ENCODE data around the gene HOXB13.

GRCh38 chr17:48690655-48691054, 37.9 kb downstream of the HOXB13 start:
- TF ChIP-seq ELK1 (IDR thresholded peaks at IDR 0.05; ENCODE audit: borderline replicate concordance, low read depth, low read length) (no peak), POLR2A (IDR thresholded peaks at IDR 0.05; ENCODE audit: low read depth, low read length) (no peak), CTCF (conservative IDR thresholded peaks at IDR 0.05; ENCODE audit: low read depth, low read length) (no peak), CHD1 (IDR thresholded peaks at IDR 0.05; ENCODE audit: low read depth, low read length) (no peak), CEBPB (IDR thresholded peaks at IDR 0.05; ENCODE audit: low read depth, low read length) (no peak), RAD21 (IDR thresholded peaks at IDR 0.05; ENCODE audit: low read length) (no peak), SMC3 (IDR thresholded peaks at IDR 0.05; ENCODE audit: low read depth, low read length) (no peak), BHLHE40 (IDR thresholded peaks at IDR 0.05; ENCODE audit: low read depth, low read length) (no peak), RFX5 (IDR thresholded peaks at IDR 0.05; ENCODE audit: low read depth, low read length) (no peak), USF2 (IDR thresholded peaks at IDR 0.05; ENCODE audit: low read depth, low read length) (no peak), MXI1 (IDR thresholded peaks at IDR 0.05; ENCODE audit: borderline replicate concordance, low read depth, low read length) (no peak), NFE2L2 (IDR thresholded peaks at IDR 0.05; ENCODE audit: low read depth, low read length) (no peak)
